Heart left ventricle (tissue), 16 donors: ENCODE results near the gene BABAM1. TPM values are rescaled to one million over a fixed set of nuclear protein-coding genes. Genes with fewer than 3 reads are reported as not detected.

Experiments
- ATAC-seq, 4 donors: fragments of 200-7000 bp; cut with Tn5 transposase; one replicate each; pipeline ENCODE4 v1.9.1; 2020 to 2022; ENCODE audit warnings: moderate library complexity in 4 of 4, mild to moderate bottlenecking in 3 of 4, moderate number of reproducible peaks in 1 of 4
- DNase-seq, 5 donors: peaks; one replicate each; pipeline ENCODE4 v3.0.0-alpha.2; 2020
- H3K27ac ChIP-seq, 12 donors: fragments of 200-600 bp; sonication (generic) in 4 of 12; one replicate each; pipeline versions ENCODE4 v1.5.0 to v1.8.0; 2016 to 2022; ENCODE audit warnings: mild to moderate bottlenecking in 2 of 12
- H3K27me3 ChIP-seq, 9 donors: fragments of 200-600 bp; sonication (generic) in 2 of 9; one replicate each; pipeline versions ENCODE4 v1.5.1 to v1.8.0; 2016 to 2022; ENCODE audit warnings: mild to moderate bottlenecking in 3 of 9
- H3K36me3 ChIP-seq, 9 donors: fragments of 200-600 bp; sonication (generic) in 2 of 9; one replicate each; pipeline versions ENCODE4 v1.5.0 to v1.8.0; 2018 to 2022; ENCODE audit warnings: mild to moderate bottlenecking in 2 of 9
- H3K4me1 ChIP-seq, 12 donors: fragments of 200-600 bp; sonication (generic) in 4 of 12; one replicate each; pipeline versions ENCODE4 v1.5.0 to v1.8.0; 2016 to 2022; ENCODE audit warnings: mild to moderate bottlenecking in 3 of 12
- H3K4me3 ChIP-seq, 12 donors: fragments of 200-600 bp; sonication (generic) in 4 of 12; one replicate each; pipeline versions ENCODE4 v1.5.0 to v1.8.0; 2017 to 2022; ENCODE audit warnings: mild to moderate bottlenecking in 9 of 12, moderate library complexity in 4 of 12
- H3K9me3 ChIP-seq, 12 donors: fragments of 200-600 bp; sonication (generic) in 4 of 12; one replicate each; pipeline versions ENCODE4 v1.5.0 to v1.8.0; 2016 to 2022; ENCODE audit warnings: mild to moderate bottlenecking in 1 of 12
- POLR2A ChIP-seq, 2 donors: fragments of 450-650 bp; IDR thresholded peaks; one replicate each; pipeline ENCODE4 v1.6.1; 2017; ENCODE audit warnings: antibody characterized with exemption in 2 of 2, mild to moderate bottlenecking in 2 of 2, moderate library complexity in 2 of 2
- WGBS, 4 donors: extraction: QIAGEN DNeasy Blood & Tissue Kit in 2 of 4; methylation state at CpG; one replicate each; pipeline versions ENCODE4 v1.1.5 to v1.1.7; 2013 to 2018; 5-methylcytosine and 5-hydroxymethylcytosine counted together
- intact Hi-C, 10 donors: fragments of 100-400 bp; cut with DNase I; formaldehyde crosslinking; loops; one replicate each; pipeline versions ENCODE4 v1.11.1 to v1.14.2; 2022
- polyA plus RNA-seq, 2 donors: library from polyadenylated mRNA; stranded (reverse); fragments of 200-250 nt; gene quantifications; one replicate each; pipeline ENCODE4 v1.2.3, GENCODE V29; 2013
- total RNA-seq, 9 donors: library from RNA; depleted of rRNA in 2 of 9; stranded (reverse); fragments of >200 nt in 2 of 9; fragmentation: NEBNext Ultra II Directional in 3 of 9; extraction: Animal tissue kit (Norgen Biotek cat#: 25700) in 3 of 9; gene quantifications; one replicate each; pipeline versions ENCODE4 v1.1.0 to v1.2.4, GENCODE V29; 2016 to 2023
- TF ChIP-seq, protein P1 (sequence below), 12 donors: fragments of 200-600 bp; sonication (generic) in 4 of 12; IDR thresholded peaks; one replicate each; pipeline versions ENCODE4 v1.5.0 to v1.8.0; 2018 to 2022; ENCODE audit warnings: antibody characterized with exemption in 12 of 12, mild to moderate bottlenecking in 5 of 12
- donor health status: ischemic (EF 13 %, LVEDD 7.1; RV severe dilation, severe dysfunction).
- donor health status: healthy with polysubstance abuse.
- donor health status: DM: no; HTN: yes; CAD: no.
- donor health status: DM: no; HTN: no; CAD: no.
- donor health status: ischemic (EF 25% LVEDD 6.9; RV normal size, moderate dysfunction).
- donor health status: ischemic (EF 25% LVEDD 5.7; RV mildly dilated, moderate dysfunction).
- donor health status: healthy.
- donor health status: DM: yes; HTN: yes; CAD: no.
- donor health status: ischemic (EF 35%, LVEDD 5.7; RV mildly dilated, moderate dysfunction).
- donor health status: nonischemic (EF 11% LVEDD 7.7; RV severe dilation, severe dysfunction).
- donor health status: DM: yes; HTN: yes; CAD: no.
- donor health status: PGD.
- donor health status: ischemic (EF 29% LVEDD 5.4; RV normal size, mild dysfunction).
- donor health status: nonischemic (EF 23%, LVEDD 6.1; RV moderate dilation, normal function).

BABAM1 gene
- total and polyA plus RNA-seq, 11 donors: 60.9 to 92.4 (median 73.5) TPM

DNA sequence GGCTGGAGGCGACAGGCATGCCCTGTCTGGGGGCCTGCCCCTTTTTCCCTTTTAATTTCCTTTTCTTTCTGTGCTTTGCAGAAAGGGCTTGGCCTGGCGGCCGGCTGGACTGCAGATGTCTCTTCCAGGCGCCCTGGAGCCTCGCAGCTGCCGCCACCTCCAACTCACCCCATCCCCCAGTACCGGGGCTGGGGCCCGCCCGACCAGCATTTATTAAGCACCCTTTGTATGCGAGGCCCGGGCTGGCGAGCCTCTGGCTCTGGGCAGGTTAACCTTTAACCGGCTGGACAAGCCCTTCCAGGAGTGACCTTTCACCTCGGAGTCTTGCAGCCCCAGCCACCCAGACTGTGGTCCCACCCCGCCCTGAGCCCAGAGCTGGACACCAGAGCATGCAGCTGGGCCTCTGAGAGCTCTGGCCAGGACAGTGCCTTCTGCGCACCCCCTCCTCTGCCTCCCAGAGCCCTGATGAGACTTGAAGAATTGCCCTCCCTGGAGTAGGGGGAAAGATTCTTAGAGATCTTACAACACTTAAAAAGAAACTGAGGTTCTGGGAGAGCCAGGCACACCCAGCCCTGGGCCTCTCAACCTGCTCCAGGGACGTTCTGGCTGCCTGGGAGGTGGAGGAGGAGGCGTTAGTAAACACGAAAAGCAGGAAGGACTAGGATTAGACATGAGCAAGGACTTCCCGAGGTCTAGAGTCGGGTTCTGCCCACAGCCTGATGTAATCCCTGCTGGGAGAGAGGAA, 20.4 kb upstream of the BABAM1 start:
- ATAC-seq: peak in 3 of 4 donors; percentile 1 to 25 (median 17)
- Histone ChIP-seq H3K9me3 (no peaks in the 10 kb centered on the region), H3K27me3 (no peaks in the 10 kb centered on the region), H3K4me1 (peaks cover 6 to 40% (median 24%) of the 10 kb centered on the region in 12 donors), H3K27ac (peak overlapping the region; percentile 56 to 94 (median 78)), H3K4me3 (peak overlapping the region in 11 of 12 donors; percentile 10 to 96 (median 86)), H3K36me3 (peaks cover 0 to 9% (median 0%) of the 10 kb centered on the region in 9 donors)
- WGBS, 4 donors: 15 to 21% (median 18%) methylated on average over 18 to 21 of the region's 21 CpGs
- peak in 3 of 5 donors; percentile 50 to 74 (median 64) for DNase-seq
- TF ChIP-seq, protein P1, sequence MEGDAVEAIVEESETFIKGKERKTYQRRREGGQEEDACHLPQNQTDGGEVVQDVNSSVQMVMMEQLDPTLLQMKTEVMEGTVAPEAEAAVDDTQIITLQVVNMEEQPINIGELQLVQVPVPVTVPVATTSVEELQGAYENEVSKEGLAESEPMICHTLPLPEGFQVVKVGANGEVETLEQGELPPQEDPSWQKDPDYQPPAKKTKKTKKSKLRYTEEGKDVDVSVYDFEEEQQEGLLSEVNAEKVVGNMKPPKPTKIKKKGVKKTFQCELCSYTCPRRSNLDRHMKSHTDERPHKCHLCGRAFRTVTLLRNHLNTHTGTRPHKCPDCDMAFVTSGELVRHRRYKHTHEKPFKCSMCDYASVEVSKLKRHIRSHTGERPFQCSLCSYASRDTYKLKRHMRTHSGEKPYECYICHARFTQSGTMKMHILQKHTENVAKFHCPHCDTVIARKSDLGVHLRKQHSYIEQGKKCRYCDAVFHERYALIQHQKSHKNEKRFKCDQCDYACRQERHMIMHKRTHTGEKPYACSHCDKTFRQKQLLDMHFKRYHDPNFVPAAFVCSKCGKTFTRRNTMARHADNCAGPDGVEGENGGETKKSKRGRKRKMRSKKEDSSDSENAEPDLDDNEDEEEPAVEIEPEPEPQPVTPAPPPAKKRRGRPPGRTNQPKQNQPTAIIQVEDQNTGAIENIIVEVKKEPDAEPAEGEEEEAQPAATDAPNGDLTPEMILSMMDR (IDR thresholded peaks at IDR 0.05): no peak
- TF ChIP-seq POLR2A (IDR thresholded peaks at IDR 0.05): no peak
- intact Hi-C loops: loop anchor here in 1 of 10 donors (2.0 kb wide), 1 partner anchor 20 kb away; the partner anchor contains the start of gene OCEL1

DNA sequence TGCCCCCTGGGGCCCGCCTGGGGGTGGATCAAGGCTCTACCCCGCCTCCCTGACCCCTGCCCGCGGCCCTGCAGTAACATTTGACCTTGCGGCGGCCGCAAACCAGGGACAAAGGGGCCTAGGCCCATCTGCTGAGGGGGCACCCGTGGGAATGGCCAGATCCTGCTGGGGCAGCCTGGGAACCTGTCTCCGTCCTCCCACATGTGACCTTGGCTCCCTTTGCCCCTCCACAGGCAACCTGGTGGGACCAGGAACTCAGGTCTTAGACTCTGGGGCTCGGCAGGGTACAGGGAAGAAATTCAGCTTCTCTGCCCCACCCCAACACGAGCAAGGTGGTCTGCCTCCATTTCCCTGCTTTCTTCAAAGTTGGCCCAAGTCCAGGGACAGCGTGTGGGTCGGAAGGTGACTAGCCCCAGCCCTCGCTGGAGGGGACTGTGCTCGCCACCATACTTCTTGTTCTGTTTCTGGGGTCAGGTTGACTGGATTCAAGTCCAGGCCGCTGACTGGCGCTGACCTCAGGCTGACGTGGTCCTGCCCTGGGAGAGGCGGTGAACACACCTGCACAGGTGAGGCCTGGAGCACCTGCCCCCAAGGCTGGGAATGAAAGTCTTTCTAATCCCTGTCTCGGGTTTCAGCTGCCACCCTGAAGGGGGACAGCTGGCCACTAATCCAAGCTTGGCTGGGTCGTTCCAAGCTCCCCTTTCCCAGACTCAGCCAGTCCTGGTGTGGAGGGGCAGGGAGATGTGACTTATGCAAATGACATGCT, 19.0 kb upstream of the BABAM1 start:
- Histone ChIP-seq H3K27ac (no peak overlapping the region), H3K4me1 (peaks cover 0 to 27% (median 14%) of the 10 kb centered on the region in 12 donors), H3K27me3 (no peaks in the 10 kb centered on the region), H3K36me3 (peaks cover 0 to 21% (median 7%) of the 10 kb centered on the region in 9 donors), H3K4me3 (no peak overlapping the region), H3K9me3 (no peaks in the 10 kb centered on the region)
- no peak for TF ChIP-seq POLR2A (IDR thresholded peaks at IDR 0.05)
- TF ChIP-seq, protein P1 (IDR thresholded peaks at IDR 0.05): no peak
- ATAC-seq (no peak), DNase-seq (no peak)
- 60 to 72% (median 70%) methylated on average over 10 to 21 of the region's 21 CpGs for WGBS, 4 donors
- intact Hi-C loops: no loop called here

DNA sequence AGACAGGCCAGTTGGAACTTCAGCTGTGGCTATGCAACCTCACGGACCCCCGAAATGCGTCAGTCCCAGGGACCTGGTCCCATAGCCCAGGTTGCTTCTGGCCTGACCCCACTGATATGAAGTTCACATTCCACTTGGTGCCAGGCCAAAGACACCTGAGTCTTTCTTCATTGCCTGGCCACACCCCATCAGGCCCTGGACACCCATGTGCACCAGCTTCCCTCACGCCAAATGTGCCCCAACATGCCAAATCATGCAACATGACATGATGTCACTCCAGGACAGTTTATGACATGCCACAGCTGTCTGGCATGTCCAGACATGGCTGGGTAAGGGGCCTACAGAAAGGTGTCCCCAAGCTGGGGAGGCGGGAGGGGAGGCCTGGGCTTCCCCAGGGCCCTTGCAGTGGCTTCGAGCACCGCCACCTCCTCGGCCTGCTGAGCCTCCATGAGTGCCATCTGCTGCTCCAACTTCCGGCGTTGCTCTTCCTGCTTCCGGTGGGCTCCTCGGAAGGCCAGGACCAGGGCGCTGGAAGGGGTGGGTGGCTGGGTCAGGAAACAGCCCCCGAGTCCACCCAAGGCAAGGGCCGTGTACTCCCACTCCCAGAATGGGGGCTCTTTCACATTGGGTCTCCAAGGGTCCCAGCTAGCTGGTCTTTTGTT, 17.2 kb upstream of the BABAM1 start:
- TF ChIP-seq, protein P1 (IDR thresholded peaks at IDR 0.05): no peak
- no peak for TF ChIP-seq POLR2A (IDR thresholded peaks at IDR 0.05)
- Histone ChIP-seq H3K36me3 (peaks cover 0 to 36% (median 11%) of the 10 kb centered on the region in 9 donors), H3K4me3 (no peak overlapping the region), H3K27me3 (no peaks in the 10 kb centered on the region), H3K9me3 (no peaks in the 10 kb centered on the region), H3K4me1 (peaks cover 0 to 17% (median 11%) of the 10 kb centered on the region in 12 donors), H3K27ac (no peak overlapping the region)
- DNase-seq (no peak), ATAC-seq (no peak)
- 81 to 96% (median 83%) methylated on average over 6 to 15 of the region's 15 CpGs for WGBS, 4 donors
- intact Hi-C loops: no loop called here
